Erythroblast (primary cell): ENCODE measurements around the gene POLR2B.

Source experiments
- GATA1 ChIP-seq: IDR thresholded peaks from 2 replicates; pipeline ENCODE4 v1.6.1; 2011; ENCODE audit warnings: low read depth, mild to moderate bottlenecking, control low read depth, low read length, moderate library complexity
- POLR2A ChIP-seq: IDR thresholded peaks from 2 replicates; pipeline ENCODE4 v1.6.1; 2011; ENCODE audit warnings: mild to moderate bottlenecking, low read length

GRCh38 chr4:57059890-57060716, 81.4 kb downstream of the POLR2B start:
- TF ChIP-seq POLR2A (no peak), GATA1 (no peak)
